DMS 273 treated with DMSO at 0.1 percent for 48 hours (cell line): ENCODE measurements around the gene FGF19.
A peak's percentile ranks its signal among the peaks of the same experiment; 100 is the strongest.

ENCODE experiments used
- DNase-seq: peaks from one replicate; lab custom pipeline; 2025; lab: John Stamatoyannopoulos, UW

The FGF19 gene

GRCh38 chr11:69716891-69717747 lies 13.3 kb upstream of the FGF19 start:
- no peak for DNase-seq

GRCh38 chr11:69716099-69716498 lies 12.3 kb upstream of the FGF19 start:
- DNase-seq: no peak

GRCh38 chr11:69715446-69715845 lies 11.6 kb upstream of the FGF19 start:
- no peak for DNase-seq

GRCh38 chr11:69711822-69712801 lies 8.3 kb upstream of the FGF19 start:
- DNase-seq: no peak

GRCh38 chr11:69708736-69709401 lies 5.0 kb upstream of the FGF19 start:
- DNase-seq: no peak

- DNase-seq: no peak
Observed at GRCh38 chr11:69707176-69707575, 3.4 kb upstream of the FGF19 start.

- no peak for DNase-seq
Observed at GRCh38 chr11:69705901-69706787, 2.3 kb upstream of the FGF19 start.

- no peak for DNase-seq
Observed at GRCh38 chr11:69705351-69705811, 1.6 kb upstream of the FGF19 start.

- DNase-seq: no peak
Observed at GRCh38 chr11:69704508-69705253, 859 bp upstream of the FGF19 start.

GRCh38 chr11:69703453-69703767 lies 412 bp downstream of the FGF19 start:
- DNase-seq: no peak

- DNase-seq: no peak
Observed at GRCh38 chr11:69702769-69703452, 911 bp downstream of the FGF19 start.

GRCh38 chr11:69702239-69702691 lies 1.6 kb downstream of the FGF19 start:
- DNase-seq: no peak

- DNase-seq: peak; percentile 39
Observed at GRCh38 chr11:69700278-69701140, 3.3 kb downstream of the FGF19 start.

- peak; percentile 45 for DNase-seq
Observed at GRCh38 chr11:69699213-69699612, 4.6 kb downstream of the FGF19 start.

- no peak for DNase-seq
Observed at GRCh38 chr11:69698362-69698761, 5.5 kb downstream of the FGF19 start.

- no peak for DNase-seq
Observed at GRCh38 chr11:69697861-69698260, 6.0 kb downstream of the FGF19 start.

GRCh38 chr11:69697469-69697843 lies 6.4 kb downstream of the FGF19 start:
- no peak for DNase-seq

GRCh38 chr11:69696749-69697468 lies 6.9 kb downstream of the FGF19 start:
- no peak for DNase-seq
